Retinal pigment epithelial cell (primary cell): ENCODE data around the gene HOXD9.

Source experiments
- DNase-seq: peaks from one replicate; pipeline ENCODE4 v3.0.0-alpha.2; 2010; ENCODE audit warnings: low read depth
- H3K4me3 ChIP-seq: 2 replicates; pipeline ENCODE4 v1.5.1; 2011; ENCODE audit warnings: mild to moderate bottlenecking, low read length, control low read depth, moderate library complexity
- TF ChIP-seq, protein P1 (sequence below): conservative IDR thresholded peaks from 2 replicates; pipeline ENCODE4 v1.5.1; 2011; ENCODE audit warnings: low read depth, low read length, control low read depth, inconsistent platforms

HOXD9 gene

GRCh38 chr2:176101216-176101830, 21.2 kb upstream of the HOXD9 start:
- DNase-seq, result no peak
- TF ChIP-seq, protein P1, sequence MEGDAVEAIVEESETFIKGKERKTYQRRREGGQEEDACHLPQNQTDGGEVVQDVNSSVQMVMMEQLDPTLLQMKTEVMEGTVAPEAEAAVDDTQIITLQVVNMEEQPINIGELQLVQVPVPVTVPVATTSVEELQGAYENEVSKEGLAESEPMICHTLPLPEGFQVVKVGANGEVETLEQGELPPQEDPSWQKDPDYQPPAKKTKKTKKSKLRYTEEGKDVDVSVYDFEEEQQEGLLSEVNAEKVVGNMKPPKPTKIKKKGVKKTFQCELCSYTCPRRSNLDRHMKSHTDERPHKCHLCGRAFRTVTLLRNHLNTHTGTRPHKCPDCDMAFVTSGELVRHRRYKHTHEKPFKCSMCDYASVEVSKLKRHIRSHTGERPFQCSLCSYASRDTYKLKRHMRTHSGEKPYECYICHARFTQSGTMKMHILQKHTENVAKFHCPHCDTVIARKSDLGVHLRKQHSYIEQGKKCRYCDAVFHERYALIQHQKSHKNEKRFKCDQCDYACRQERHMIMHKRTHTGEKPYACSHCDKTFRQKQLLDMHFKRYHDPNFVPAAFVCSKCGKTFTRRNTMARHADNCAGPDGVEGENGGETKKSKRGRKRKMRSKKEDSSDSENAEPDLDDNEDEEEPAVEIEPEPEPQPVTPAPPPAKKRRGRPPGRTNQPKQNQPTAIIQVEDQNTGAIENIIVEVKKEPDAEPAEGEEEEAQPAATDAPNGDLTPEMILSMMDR, result no peak
- H3K4me3 ChIP-seq, result no peak overlapping the region

GRCh38 chr2:176101842-176102241, 20.7 kb upstream of the HOXD9 start:
- DNase-seq, result no peak
- no peak overlapping the region for H3K4me3 ChIP-seq
- TF ChIP-seq, protein P1, result no peak

- H3K4me3 ChIP-seq, result no peak overlapping the region
- DNase-seq, result no peak
- TF ChIP-seq, protein P1, result no peak
Observed at GRCh38 chr2:176102309-176102866, 20.1 kb upstream of the HOXD9 start.

- no peak for DNase-seq
- TF ChIP-seq, protein P1, result no peak
Observed at GRCh38 chr2:176103194-176103593, 19.3 kb upstream of the HOXD9 start.

GRCh38 chr2:176103742-176104315, 18.7 kb upstream of the HOXD9 start:
- H3K4me3 ChIP-seq, result no peak overlapping the region
- TF ChIP-seq, protein P1, result no peak
- no peak for DNase-seq

More at GRCh38 chr2:176103194-176103593, 19.3 kb upstream of the HOXD9 start:
- no peak overlapping the region for H3K4me3 ChIP-seq

GRCh38 chr2:176104316-176105077, 18.0 kb upstream of the HOXD9 start:
- no peak overlapping the region for H3K4me3 ChIP-seq
- no peak for DNase-seq
- TF ChIP-seq, protein P1, result no peak
